ENCODE measurements around the gene OR6S1. TPM values are rescaled to one million over a fixed set of nuclear protein-coding genes. Genes with fewer than 3 reads are reported as not detected.

The OR6S1 gene
- total and polyA plus RNA-seq, 2 of the 8 experiments (the other 6 are each of a cell fraction or from before 2014, with no cell fraction given), result not detected

- TF ChIP-seq CHD7 (IDR thresholded peaks at IDR 0.05; ENCODE audit: insufficient replicate concordance, low read length) (no peak), POLR2A (IDR thresholded peaks at IDR 0.05; ENCODE audit: control extremely low read depth in 1 of 2, low read depth in 2 of 2, low read length in 2 of 2) (no peak), RNF2 (IDR thresholded peaks at IDR 0.05; ENCODE audit: borderline replicate concordance, low read depth, low read length, missing control alignments, poor library complexity, severe bottlenecking) (no peak), POLR2AphosphoS5 (IDR thresholded peaks at IDR 0.05; ENCODE audit: low read depth, low read length) (no peak), SP1 (IDR thresholded peaks at IDR 0.05; ENCODE audit: low read depth, low read length) (no peak), CBX5 (IDR thresholded peaks at IDR 0.05; ENCODE audit: low read depth, low read length) (no peak), SIX5 (IDR thresholded peaks at IDR 0.05; ENCODE audit: low read depth, low read length) (no peak)
- TF ChIP-seq, protein P1, sequence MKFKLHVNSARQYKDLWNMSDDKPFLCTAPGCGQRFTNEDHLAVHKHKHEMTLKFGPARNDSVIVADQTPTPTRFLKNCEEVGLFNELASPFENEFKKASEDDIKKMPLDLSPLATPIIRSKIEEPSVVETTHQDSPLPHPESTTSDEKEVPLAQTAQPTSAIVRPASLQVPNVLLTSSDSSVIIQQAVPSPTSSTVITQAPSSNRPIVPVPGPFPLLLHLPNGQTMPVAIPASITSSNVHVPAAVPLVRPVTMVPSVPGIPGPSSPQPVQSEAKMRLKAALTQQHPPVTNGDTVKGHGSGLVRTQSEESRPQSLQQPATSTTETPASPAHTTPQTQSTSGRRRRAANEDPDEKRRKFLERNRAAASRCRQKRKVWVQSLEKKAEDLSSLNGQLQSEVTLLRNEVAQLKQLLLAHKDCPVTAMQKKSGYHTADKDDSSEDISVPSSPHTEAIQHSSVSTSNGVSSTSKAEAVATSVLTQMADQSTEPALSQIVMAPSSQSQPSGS (IDR thresholded peaks at IDR 0.05; ENCODE audit: low read length), result no peak
Measured at GRCh38 chr14:20618271-20618749, 23.2 kb downstream of the OR6S1 start (continued).
